ENCODE data around the gene ANGPTL5.

- TF ChIP-seq, protein P1, sequence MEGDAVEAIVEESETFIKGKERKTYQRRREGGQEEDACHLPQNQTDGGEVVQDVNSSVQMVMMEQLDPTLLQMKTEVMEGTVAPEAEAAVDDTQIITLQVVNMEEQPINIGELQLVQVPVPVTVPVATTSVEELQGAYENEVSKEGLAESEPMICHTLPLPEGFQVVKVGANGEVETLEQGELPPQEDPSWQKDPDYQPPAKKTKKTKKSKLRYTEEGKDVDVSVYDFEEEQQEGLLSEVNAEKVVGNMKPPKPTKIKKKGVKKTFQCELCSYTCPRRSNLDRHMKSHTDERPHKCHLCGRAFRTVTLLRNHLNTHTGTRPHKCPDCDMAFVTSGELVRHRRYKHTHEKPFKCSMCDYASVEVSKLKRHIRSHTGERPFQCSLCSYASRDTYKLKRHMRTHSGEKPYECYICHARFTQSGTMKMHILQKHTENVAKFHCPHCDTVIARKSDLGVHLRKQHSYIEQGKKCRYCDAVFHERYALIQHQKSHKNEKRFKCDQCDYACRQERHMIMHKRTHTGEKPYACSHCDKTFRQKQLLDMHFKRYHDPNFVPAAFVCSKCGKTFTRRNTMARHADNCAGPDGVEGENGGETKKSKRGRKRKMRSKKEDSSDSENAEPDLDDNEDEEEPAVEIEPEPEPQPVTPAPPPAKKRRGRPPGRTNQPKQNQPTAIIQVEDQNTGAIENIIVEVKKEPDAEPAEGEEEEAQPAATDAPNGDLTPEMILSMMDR (IDR thresholded peaks at IDR 0.05) = peak in 5 of 6 experiments; percentile 12 to 83 (median 77)
- no peak for TF ChIP-seq POLR2A (IDR thresholded peaks at IDR 0.05)
These were observed 55.5 kb downstream of the ANGPTL5 start for GRCh38 chr11:101860696-101861427.

Data from Peyer's patch (tissue), 4 donors.